RPMI7951 (cell line): ENCODE measurements around the gene HAPLN1. TPM values are rescaled to one million over a fixed set of nuclear protein-coding genes. Genes with fewer than 3 reads are reported as not detected.
A peak's percentile ranks its signal among the peaks of the same experiment; 100 is the strongest.

Experiments
- DNase-seq: peaks from one replicate; pipeline ENCODE4 v3.0.0-alpha.2; 2012; ENCODE audit warnings: low read depth
- total RNA-seq: library from RNA; depleted of rRNA; stranded (reverse); fragments of >200 nt; shearing (Covaris generic); gene quantifications from 2 replicates; pipeline ENCODE4 v1.2.3, GENCODE V29; 2014; rRNA removed

The HAPLN1 gene
- total RNA-seq, 1 experiment from 2014 or later = under 0.01 TPM

- DNase-seq = no peak
Observed at GRCh38 chr5:83641946-83642345, 78.7 kb downstream of the HAPLN1 start.

GRCh38 chr5:83639911-83640310 lies 80.7 kb downstream of the HAPLN1 start:
- no peak for DNase-seq

GRCh38 chr5:83636156-83636555 lies 84.5 kb downstream of the HAPLN1 start:
- DNase-seq = no peak

GRCh38 chr5:83633285-83633684 lies 87.4 kb downstream of the HAPLN1 start:
- DNase-seq = no peak

- DNase-seq = peak; percentile 82
Observed at GRCh38 chr5:83632874-83633273, 87.8 kb downstream of the HAPLN1 start.

GRCh38 chr5:83628360-83628759 lies 92.3 kb downstream of the HAPLN1 start:
- DNase-seq = no peak

GRCh38 chr5:83614841-83615240 lies 105.8 kb downstream of the HAPLN1 start:
- no peak for DNase-seq

GRCh38 chr5:83608122-83608521 lies 112.5 kb downstream of the HAPLN1 start:
- DNase-seq = peak; percentile 44

GRCh38 chr5:83595217-83595616 lies 125.4 kb downstream of the HAPLN1 start:
- DNase-seq = no peak

- no peak for DNase-seq
Observed at GRCh38 chr5:83590966-83591365, 129.7 kb downstream of the HAPLN1 start.

GRCh38 chr5:83589786-83590185 lies 130.9 kb downstream of the HAPLN1 start:
- no peak for DNase-seq

Other genes with a start within 250 kb of the HAPLN1 start
- gene VCAN, start 249.1 kb downstream of the HAPLN1 start, total RNA-seq = 178 and 246 TPM in 2 replicates